DND-41 (cell line): Measurements from ENCODE around the gene SND1.

Experiments
- ATAC-seq: fragments of 200-7000 bp; cut with Tn5 transposase; 3 replicates; pipeline ENCODE4 v1.9.1; 2021; ENCODE audit warnings: low read depth; ENCODE audit not compliant: insufficient read depth
- DNase-seq: peaks from one replicate; pipeline ENCODE4 v3.0.0-alpha.2; 2020
- H2AFZ ChIP-seq: 2 replicates; pipeline ENCODE4 v1.6.0; 2012; ENCODE audit warnings: low read depth, low read length
- H3K27ac ChIP-seq: 2 replicates; pipeline ENCODE4 v1.5.1; 2012; ENCODE audit warnings: low read length, inconsistent platforms
- H3K27me3 ChIP-seq: fragments of 200-600 bp; sonication (generic); 2 replicates; pipeline ENCODE4 v1.6.0; 2012; ENCODE audit warnings: low read length, mild to moderate bottlenecking, inconsistent platforms; ENCODE audit not compliant: insufficient read depth, poor library complexity
- H3K36me3 ChIP-seq: 2 replicates; pipeline ENCODE4 v1.5.1; 2012; ENCODE audit warnings: low read length, inconsistent platforms; ENCODE audit not compliant: insufficient read depth
- H3K4me1 ChIP-seq: 2 replicates; pipeline ENCODE4 v1.5.1; 2012; ENCODE audit warnings: mild to moderate bottlenecking, low read length; ENCODE audit not compliant: insufficient read depth
- H3K4me2 ChIP-seq: 2 replicates; pipeline ENCODE4 v1.6.0; 2012; ENCODE audit warnings: mild to moderate bottlenecking, moderate library complexity, low read length, inconsistent platforms; ENCODE audit not compliant: insufficient read depth
- H3K4me3 ChIP-seq, 2 experiments: fragments of 200-600 bp in 1 of 2; shearing (Covaris generic) in 1 of 2; 2 replicates each; pipeline ENCODE4 v1.5.1; 2012 to 2016; ENCODE audit warnings: inconsistent platforms in 2 of 2, low read length in 2 of 2, mild to moderate bottlenecking in 2 of 2, low read depth in 1 of 2, moderate library complexity in 1 of 2
- H3K79me2 ChIP-seq: 2 replicates; pipeline ENCODE4 v1.6.0; 2012; ENCODE audit warnings: low read length, inconsistent platforms; ENCODE audit not compliant: insufficient read depth
- H3K9ac ChIP-seq: 2 replicates; pipeline ENCODE4 v1.6.0; 2012; ENCODE audit warnings: low read depth, mild to moderate bottlenecking, inconsistent platforms, low read length, moderate library complexity
- H3K9me3 ChIP-seq: 2 replicates; pipeline ENCODE4 v1.5.1; 2012; ENCODE audit warnings: low read length, moderate library complexity, mild to moderate bottlenecking, inconsistent platforms; ENCODE audit not compliant: insufficient read depth, severe bottlenecking
- H4K20me1 ChIP-seq: 2 replicates; pipeline ENCODE4 v1.6.0; 2012; ENCODE audit warnings: low read length; ENCODE audit not compliant: insufficient read depth
- EZH2 ChIP-seq: IDR thresholded peaks from 3 replicates; pipeline ENCODE4 v1.6.1; 2012; ENCODE audit warnings: borderline replicate concordance, low read depth, mild to moderate bottlenecking, moderate library complexity, low read length, inconsistent platforms; ENCODE audit not compliant: severe bottlenecking
- TF ChIP-seq, protein P1 (sequence below): IDR thresholded peaks from 2 replicates; pipeline ENCODE4 v1.5.1; 2012; ENCODE audit warnings: borderline replicate concordance, low read length, moderate library complexity, mild to moderate bottlenecking; ENCODE audit not compliant: poor library complexity, severe bottlenecking; ENCODE audit errors: extremely low read depth

SND1 gene

DNA sequence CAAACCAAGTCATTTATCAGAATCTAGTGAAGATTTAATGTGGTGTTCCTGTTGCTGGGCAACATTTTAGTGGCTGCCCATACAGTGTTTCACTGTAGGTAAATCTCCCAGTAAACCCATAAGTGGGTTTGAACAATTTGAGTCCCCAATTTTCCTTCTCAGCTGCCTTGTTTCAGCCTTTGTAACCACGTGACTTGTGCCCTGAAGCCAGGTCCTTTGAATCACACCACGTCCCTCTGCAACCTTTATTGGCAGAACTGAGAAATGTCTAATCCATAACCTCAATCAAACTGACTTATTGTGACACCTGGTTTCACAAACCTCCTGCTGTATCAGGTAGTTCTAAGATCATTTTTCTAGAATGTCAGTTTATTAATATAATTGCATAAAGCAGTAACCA lies 30.1 kb downstream of the SND1 start:
- ATAC-seq: no peak
- H3K9me3 ChIP-seq: peaks cover 10% of the 10 kb centered on the region
- DNase-seq: no peak
- H3K36me3 ChIP-seq: peaks cover 34% of the 10 kb centered on the region
- H3K4me2 ChIP-seq: no peak overlapping the region
- peaks cover 41% of the 10 kb centered on the region for H4K20me1 ChIP-seq
- no peak overlapping the region for H3K4me3 ChIP-seq
- H2AFZ ChIP-seq: no peak overlapping the region
- H3K79me2 ChIP-seq: peaks cover 81% of the 10 kb centered on the region
- H3K9ac ChIP-seq: no peak overlapping the region
- no peaks in the 10 kb centered on the region for H3K27me3 ChIP-seq
- no peaks in the 10 kb centered on the region for H3K4me1 ChIP-seq
- TF ChIP-seq EZH2: no peak
- TF ChIP-seq, protein P1, sequence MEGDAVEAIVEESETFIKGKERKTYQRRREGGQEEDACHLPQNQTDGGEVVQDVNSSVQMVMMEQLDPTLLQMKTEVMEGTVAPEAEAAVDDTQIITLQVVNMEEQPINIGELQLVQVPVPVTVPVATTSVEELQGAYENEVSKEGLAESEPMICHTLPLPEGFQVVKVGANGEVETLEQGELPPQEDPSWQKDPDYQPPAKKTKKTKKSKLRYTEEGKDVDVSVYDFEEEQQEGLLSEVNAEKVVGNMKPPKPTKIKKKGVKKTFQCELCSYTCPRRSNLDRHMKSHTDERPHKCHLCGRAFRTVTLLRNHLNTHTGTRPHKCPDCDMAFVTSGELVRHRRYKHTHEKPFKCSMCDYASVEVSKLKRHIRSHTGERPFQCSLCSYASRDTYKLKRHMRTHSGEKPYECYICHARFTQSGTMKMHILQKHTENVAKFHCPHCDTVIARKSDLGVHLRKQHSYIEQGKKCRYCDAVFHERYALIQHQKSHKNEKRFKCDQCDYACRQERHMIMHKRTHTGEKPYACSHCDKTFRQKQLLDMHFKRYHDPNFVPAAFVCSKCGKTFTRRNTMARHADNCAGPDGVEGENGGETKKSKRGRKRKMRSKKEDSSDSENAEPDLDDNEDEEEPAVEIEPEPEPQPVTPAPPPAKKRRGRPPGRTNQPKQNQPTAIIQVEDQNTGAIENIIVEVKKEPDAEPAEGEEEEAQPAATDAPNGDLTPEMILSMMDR: no peak
- H3K27ac ChIP-seq: no peak overlapping the region

DNA sequence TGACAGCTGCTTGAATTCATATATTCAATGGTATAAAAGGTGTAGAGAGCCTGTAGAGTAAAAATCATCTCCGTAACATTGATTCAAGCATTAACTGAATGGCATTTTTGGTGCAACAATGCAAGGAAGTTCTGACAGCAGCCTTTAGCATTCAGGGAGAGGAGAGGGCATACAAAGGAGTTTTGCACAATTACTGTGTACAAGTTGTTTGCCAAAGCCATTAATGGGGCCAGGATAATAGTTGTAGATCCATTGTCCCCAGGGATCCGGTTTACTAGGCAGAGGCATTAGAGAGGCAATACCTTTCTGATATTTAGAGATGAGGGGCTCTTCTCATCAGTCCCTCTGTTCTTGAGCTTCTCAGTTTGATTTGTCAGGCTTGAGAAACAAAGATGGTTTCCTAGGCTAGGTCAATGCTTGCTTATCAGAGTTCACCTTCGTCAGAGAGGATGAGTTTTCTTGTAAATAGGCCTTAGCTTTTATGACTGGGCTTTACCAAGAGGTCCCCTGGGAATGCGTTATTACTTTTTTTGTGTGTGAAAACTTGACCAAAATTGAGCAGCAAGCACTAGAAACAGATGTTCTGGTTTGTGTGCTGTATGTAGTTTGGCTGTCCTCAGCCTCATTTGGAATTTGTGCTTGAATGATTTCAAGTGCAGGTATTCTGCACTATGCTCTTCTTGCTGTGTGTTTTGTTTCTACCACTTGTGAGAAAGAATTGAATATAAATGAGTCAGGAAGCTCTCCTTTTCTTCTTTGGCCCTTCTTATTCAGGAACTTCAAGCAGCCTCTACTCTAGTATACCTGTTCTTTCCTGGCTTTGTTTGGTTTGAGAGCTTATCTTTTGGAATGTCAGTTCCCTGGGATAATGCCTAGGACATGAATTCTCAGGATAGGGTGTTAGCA lies 32.0 kb downstream of the SND1 start:
- Histone ChIP-seq H3K9me3 (peaks cover 6% of the 10 kb centered on the region), H3K79me2 (peaks cover 62% of the 10 kb centered on the region), H3K4me2 (no peak overlapping the region), H3K27me3 (no peaks in the 10 kb centered on the region), H3K4me3 (no peak overlapping the region), H3K27ac (no peak overlapping the region), H4K20me1 (peaks cover 44% of the 10 kb centered on the region), H2AFZ (no peak overlapping the region), H3K4me1 (no peaks in the 10 kb centered on the region), H3K36me3 (peaks cover 30% of the 10 kb centered on the region), H3K9ac (no peak overlapping the region)
- ATAC-seq (no peak), DNase-seq (no peak)
- TF ChIP-seq EZH2: no peak
- TF ChIP-seq, protein P1: no peak

DNA sequence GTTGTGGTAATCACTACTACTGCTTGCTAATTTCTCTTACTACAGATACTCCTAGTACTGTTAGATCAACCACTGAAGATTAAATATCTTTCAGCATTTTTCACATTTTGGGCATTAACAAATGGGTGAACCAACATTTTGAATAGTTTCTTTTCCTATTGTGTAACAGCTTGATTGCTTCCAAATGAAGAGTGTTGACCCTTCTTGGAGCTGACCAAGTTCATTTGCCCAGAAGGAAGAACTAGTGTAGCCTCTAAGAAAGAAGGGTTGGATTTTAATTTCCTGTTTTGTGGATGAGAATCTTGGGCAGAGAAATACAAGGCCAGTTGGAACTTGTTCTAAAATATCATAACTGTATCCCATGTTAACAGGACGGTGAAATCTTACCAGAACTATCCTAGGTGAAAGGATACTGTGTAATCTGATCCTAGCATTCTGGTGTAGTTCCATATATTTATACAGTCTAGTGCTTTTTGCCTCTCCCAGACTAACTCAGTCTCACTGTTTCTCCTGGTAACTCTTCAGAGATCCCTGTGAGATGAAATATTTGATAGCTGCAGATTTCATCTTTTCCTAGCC lies 37.3 kb downstream of the SND1 start:
- peaks cover 62% of the 10 kb centered on the region for H3K36me3 ChIP-seq

More for the DNA sequence above, 37.3 kb downstream of the SND1 start:
- no peaks in the 10 kb centered on the region for H3K27me3 ChIP-seq
- no peak overlapping the region for H3K27ac ChIP-seq
- TF ChIP-seq, protein P1: no peak
- TF ChIP-seq EZH2: no peak
- H3K4me2 ChIP-seq: no peak overlapping the region
- H3K9ac ChIP-seq: no peak overlapping the region
- no peak overlapping the region for H2AFZ ChIP-seq
- peaks cover 39% of the 10 kb centered on the region for H3K79me2 ChIP-seq
- H3K4me1 ChIP-seq: no peaks in the 10 kb centered on the region
- H3K4me3 ChIP-seq: no peak overlapping the region
- DNase-seq (no peak), ATAC-seq (no peak)
- no peaks in the 10 kb centered on the region for H3K9me3 ChIP-seq
- peaks cover 19% of the 10 kb centered on the region; the same call in 1 of the 2 replicates for H4K20me1 ChIP-seq
